GM12891 (cell line): ENCODE data around the gene SERINC3.
A peak's percentile ranks its signal among the peaks of the same experiment; 100 is the strongest.
"Not testable (repeated sequence)": the region's sequence is repeated elsewhere in the genome, so short reads cannot be mapped to it uniquely, and the experiment has no call there.

Experiments
- DNase-seq: peaks from one replicate; pipeline ENCODE4 v3.0.0; 2011; ENCODE audit warnings: low spot score; ENCODE audit not compliant: insufficient read length
- FAIRE-seq: peaks from 2 replicates; lab custom pipeline; 2011; peaks lifted over from hg19 to GRCh38; lab: Jason Lieb, UNC
- PAX5 ChIP-seq: IDR thresholded peaks from 2 replicates; pipeline ENCODE4 v1.6.1; 2011; ENCODE audit warnings: low read length, moderate library complexity, mild to moderate bottlenecking; ENCODE audit not compliant: insufficient read depth, severe bottlenecking
- POLR2A ChIP-seq: IDR thresholded peaks from 2 replicates; pipeline ENCODE4 v1.6.1; 2011; ENCODE audit warnings: low read depth, low read length, control low read depth
- POLR2AphosphoS5 ChIP-seq: IDR thresholded peaks from 2 replicates; pipeline ENCODE4 v1.6.1; 2011; ENCODE audit warnings: low read depth, low read length, control low read depth
- POU2F2 ChIP-seq: IDR thresholded peaks from 2 replicates; pipeline ENCODE4 v1.6.1; 2011; ENCODE audit warnings: low read depth, mild to moderate bottlenecking, control low read depth, low read length, moderate library complexity
- SPI1 ChIP-seq: IDR thresholded peaks from 2 replicates; pipeline ENCODE4 v1.6.1; 2011; ENCODE audit warnings: low read depth, low read length, control low read depth
- TAF1 ChIP-seq: IDR thresholded peaks from 2 replicates; pipeline ENCODE4 v1.6.1; 2011; ENCODE audit warnings: low read depth, low read length, control low read depth

The SERINC3 gene

GRCh38 chr20:44481719-44482416 lies 40.0 kb downstream of the SERINC3 start:
- DNase-seq, result no peak
- TF ChIP-seq PAX5 (no peak), POU2F2 (no peak), POLR2A (no peak), TAF1 (no peak), POLR2AphosphoS5 (no peak), SPI1 (no peak)
- no peak for FAIRE-seq

GRCh38 chr20:44480097-44480496 lies 41.8 kb downstream of the SERINC3 start:
- DNase-seq, result no peak
- FAIRE-seq, result no peak
- no peak for TF ChIP-seq PAX5
- no peak for TF ChIP-seq POLR2A
- TF ChIP-seq POLR2AphosphoS5, result no peak
- TF ChIP-seq TAF1, result no peak
- no peak for TF ChIP-seq POU2F2
- no peak for TF ChIP-seq SPI1

GRCh38 chr20:44479643-44480042 lies 42.2 kb downstream of the SERINC3 start:
- TF ChIP-seq SPI1 (no peak), PAX5 (no peak)
- peak; percentile 56 for FAIRE-seq
- no peak for DNase-seq

- TF ChIP-seq TAF1 (no peak), SPI1 (no peak), POLR2A (no peak), PAX5 (no peak), POU2F2 (no peak), POLR2AphosphoS5 (no peak)
- FAIRE-seq (no peak), DNase-seq (no peak)
These were observed 43.7 kb downstream of the SERINC3 start for GRCh38 chr20:44478206-44478605.

GRCh38 chr20:44477151-44477550 lies 44.7 kb downstream of the SERINC3 start:
- no peak for TF ChIP-seq SPI1
- no peak for FAIRE-seq
- no peak for DNase-seq

GRCh38 chr20:44475694-44476560 lies 45.9 kb downstream of the SERINC3 start, which contains the start of gene TTPAL:
TTPAL (plus strand) TSS chr20:44475874; CDS start chr20:44480000, 4,126 bp downstream.
- FAIRE-seq (peak; percentile 97), DNase-seq (peak; percentile 91)

GRCh38 chr20:44475372-44475693 lies 46.5 kb downstream of the SERINC3 start:
- no peak for DNase-seq
- no peak for FAIRE-seq
- TF ChIP-seq TAF1 (no peak), PAX5 (no peak), POLR2AphosphoS5 (no peak), POU2F2 (no peak), POLR2A (no peak), SPI1 (no peak)

More at GRCh38 chr20:44475694-44476560, 45.9 kb downstream of the SERINC3 start, which contains the start of gene TTPAL:
- TF ChIP-seq TAF1, result peak; percentile 83
- TF ChIP-seq SPI1, result no peak
- TF ChIP-seq PAX5, result no peak
- peak; percentile 96 for TF ChIP-seq POLR2A
- peak; percentile 93 for TF ChIP-seq POLR2AphosphoS5
- peak; percentile 54; the same call in 1 of the 2 replicates for TF ChIP-seq POU2F2

- FAIRE-seq, DNase-seq: not testable (repeated sequence)
These were observed 49.6 kb downstream of the SERINC3 start for GRCh38 chr20:44472283-44472682.

- no peak for DNase-seq
- FAIRE-seq, result no peak
- TF ChIP-seq SPI1, result no peak
- TF ChIP-seq PAX5, result no peak
- no peak for TF ChIP-seq TAF1
- no peak for TF ChIP-seq POU2F2
- TF ChIP-seq POLR2A, result no peak
- no peak for TF ChIP-seq POLR2AphosphoS5
These were observed 50.4 kb downstream of the SERINC3 start for GRCh38 chr20:44471481-44471882.

- TF ChIP-seq SPI1, result no peak
- no peak for TF ChIP-seq TAF1
- TF ChIP-seq POLR2A, result no peak
- TF ChIP-seq POU2F2, result no peak
- no peak for TF ChIP-seq POLR2AphosphoS5
- no peak for TF ChIP-seq PAX5
- FAIRE-seq (no peak), DNase-seq (no peak)
These were observed 51.5 kb downstream of the SERINC3 start for GRCh38 chr20:44470327-44470726.
